ENCODE measurements around the gene SAPCD2. TPM values are rescaled to one million over a fixed set of nuclear protein-coding genes. Genes with fewer than 3 reads are reported as not detected.

The SAPCD2 gene
- total RNA-seq, 1 experiment from 2014 or later, result 18.4 TPM

DNA sequence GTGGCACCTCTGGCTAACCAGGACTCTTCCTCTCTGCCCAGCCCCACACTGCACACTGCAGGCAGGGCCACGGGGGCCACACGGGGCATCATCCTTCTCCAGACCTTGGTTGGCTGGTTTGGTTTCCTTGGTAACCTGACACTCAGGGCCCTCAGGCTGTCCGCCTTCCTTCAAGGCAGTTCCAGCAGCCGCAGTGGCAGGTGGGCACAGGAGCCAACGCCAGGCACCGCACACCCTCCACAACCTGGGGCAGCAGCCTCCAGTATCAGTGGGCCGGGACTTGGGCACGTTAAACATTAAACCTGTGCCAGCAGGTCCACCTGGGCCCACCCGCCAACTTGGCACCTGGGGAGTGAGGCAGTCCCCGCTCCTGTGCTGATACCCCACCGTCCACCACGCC lies 26.3 kb downstream of the SAPCD2 start:
- BruUV-seq (replicated peaks), result TSS peak; percentile 90
- Histone ChIP-seq H3K4me3 (ENCODE audit: low read depth in 2 of 2, low read length in 2 of 2) (no peak overlapping the region; a peak in 1 of 4 replicates), H3K4me1 (ENCODE audit: control insufficient read depth, insufficient read depth, low read length) (peaks cover 10% of the 10 kb centered on the region; the same call in 1 of the 2 replicates), H3K27me3 (ENCODE audit: control insufficient read depth, insufficient read depth, low read length) (no peaks in the 10 kb centered on the region), H3K36me3 (ENCODE audit: control insufficient read depth, insufficient read depth, low read length) (no peaks in the 10 kb centered on the region), H3K27ac (ENCODE audit: low read length) (no peak overlapping the region), H3K9me3 (ENCODE audit: control insufficient read depth, insufficient read depth, low read depth, low read length) (no peaks in the 10 kb centered on the region)
- in situ Hi-C loops (cut with HindIII; ENCODE audit: low pct_unique_long_range_greater_than_20kb, low sequenced_read_pairs) (no loop called here), intact Hi-C loops (cut with micrococcal nuclease; ENCODE audit: unreplicated experiment) (no loop called here)
- no peak for DNase-seq (ENCODE audit: low read depth, low spot score)
- POLR2A ChIA-PET, result no interaction called here
- CTCF ChIA-PET, result no interaction called here
- no peak for ATAC-seq
- TF ChIP-seq POLR2AphosphoS5 (IDR thresholded peaks at IDR 0.05; ENCODE audit: low read depth, low read length) (no peak), TCF7L2 (IDR thresholded peaks at IDR 0.05; ENCODE audit: low read depth, low read length) (no peak), SIN3A (IDR thresholded peaks at IDR 0.05; ENCODE audit: borderline replicate concordance, insufficient read depth, low read depth, low read length) (no peak)
- TF ChIP-seq, protein P1, sequence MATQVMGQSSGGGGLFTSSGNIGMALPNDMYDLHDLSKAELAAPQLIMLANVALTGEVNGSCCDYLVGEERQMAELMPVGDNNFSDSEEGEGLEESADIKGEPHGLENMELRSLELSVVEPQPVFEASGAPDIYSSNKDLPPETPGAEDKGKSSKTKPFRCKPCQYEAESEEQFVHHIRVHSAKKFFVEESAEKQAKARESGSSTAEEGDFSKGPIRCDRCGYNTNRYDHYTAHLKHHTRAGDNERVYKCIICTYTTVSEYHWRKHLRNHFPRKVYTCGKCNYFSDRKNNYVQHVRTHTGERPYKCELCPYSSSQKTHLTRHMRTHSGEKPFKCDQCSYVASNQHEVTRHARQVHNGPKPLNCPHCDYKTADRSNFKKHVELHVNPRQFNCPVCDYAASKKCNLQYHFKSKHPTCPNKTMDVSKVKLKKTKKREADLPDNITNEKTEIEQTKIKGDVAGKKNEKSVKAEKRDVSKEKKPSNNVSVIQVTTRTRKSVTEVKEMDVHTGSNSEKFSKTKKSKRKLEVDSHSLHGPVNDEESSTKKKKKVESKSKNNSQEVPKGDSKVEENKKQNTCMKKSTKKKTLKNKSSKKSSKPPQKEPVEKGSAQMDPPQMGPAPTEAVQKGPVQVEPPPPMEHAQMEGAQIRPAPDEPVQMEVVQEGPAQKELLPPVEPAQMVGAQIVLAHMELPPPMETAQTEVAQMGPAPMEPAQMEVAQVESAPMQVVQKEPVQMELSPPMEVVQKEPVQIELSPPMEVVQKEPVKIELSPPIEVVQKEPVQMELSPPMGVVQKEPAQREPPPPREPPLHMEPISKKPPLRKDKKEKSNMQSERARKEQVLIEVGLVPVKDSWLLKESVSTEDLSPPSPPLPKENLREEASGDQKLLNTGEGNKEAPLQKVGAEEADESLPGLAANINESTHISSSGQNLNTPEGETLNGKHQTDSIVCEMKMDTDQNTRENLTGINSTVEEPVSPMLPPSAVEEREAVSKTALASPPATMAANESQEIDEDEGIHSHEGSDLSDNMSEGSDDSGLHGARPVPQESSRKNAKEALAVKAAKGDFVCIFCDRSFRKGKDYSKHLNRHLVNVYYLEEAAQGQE (IDR thresholded peaks at IDR 0.05; ENCODE audit: insufficient read depth in 1 of 2, low read depth in 2 of 2, low read length in 1 of 2), result no peak
- TF ChIP-seq, protein P2, sequence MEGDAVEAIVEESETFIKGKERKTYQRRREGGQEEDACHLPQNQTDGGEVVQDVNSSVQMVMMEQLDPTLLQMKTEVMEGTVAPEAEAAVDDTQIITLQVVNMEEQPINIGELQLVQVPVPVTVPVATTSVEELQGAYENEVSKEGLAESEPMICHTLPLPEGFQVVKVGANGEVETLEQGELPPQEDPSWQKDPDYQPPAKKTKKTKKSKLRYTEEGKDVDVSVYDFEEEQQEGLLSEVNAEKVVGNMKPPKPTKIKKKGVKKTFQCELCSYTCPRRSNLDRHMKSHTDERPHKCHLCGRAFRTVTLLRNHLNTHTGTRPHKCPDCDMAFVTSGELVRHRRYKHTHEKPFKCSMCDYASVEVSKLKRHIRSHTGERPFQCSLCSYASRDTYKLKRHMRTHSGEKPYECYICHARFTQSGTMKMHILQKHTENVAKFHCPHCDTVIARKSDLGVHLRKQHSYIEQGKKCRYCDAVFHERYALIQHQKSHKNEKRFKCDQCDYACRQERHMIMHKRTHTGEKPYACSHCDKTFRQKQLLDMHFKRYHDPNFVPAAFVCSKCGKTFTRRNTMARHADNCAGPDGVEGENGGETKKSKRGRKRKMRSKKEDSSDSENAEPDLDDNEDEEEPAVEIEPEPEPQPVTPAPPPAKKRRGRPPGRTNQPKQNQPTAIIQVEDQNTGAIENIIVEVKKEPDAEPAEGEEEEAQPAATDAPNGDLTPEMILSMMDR (IDR thresholded peaks at IDR 0.05), result no peak

DNA sequence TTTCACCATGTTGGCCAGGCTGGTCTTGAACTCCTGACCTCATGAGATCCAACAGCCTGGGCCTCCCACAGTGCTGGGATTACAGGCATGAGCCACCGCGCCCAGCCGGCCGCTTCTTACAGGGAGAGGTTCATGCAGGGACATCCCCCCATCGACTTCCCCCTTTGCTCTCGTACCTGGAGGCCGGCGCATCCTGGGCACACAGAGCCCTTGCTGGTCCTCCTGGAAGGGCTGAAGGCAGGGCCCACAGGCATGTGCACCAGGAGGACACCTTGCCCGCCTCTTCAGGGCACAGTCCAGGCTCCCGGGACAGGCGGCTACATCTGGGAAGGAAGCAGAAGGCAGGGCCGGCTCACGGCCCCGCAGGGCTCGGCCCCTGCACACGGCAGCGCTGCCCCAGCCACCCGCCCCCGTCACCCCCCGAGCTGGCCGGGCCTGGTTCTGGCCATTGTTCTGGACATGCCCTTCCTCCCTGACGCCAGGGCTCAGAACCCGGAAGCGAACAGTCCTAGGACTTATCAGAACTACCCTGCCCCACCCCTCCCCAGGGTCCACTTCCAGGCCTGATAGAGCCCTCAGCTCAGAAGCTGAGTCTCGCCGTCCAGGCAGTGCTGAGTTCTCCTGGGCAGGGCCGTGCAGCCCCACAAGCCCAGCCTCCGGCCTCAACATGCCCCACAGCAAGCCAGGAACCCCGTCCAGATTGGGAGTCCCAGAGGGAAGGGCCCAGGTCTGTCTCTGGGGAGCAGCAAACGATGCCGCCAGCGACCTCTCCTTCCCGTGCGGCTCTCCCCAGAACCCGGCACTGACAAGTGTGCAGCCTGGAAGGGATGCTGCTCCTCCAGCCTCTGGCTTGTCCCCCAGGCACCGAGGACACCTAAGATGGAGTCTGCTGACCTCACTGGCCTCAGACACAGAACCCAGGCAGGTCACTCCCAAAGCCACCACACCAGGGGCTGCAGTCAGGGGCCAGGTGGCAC lies 27.3 kb downstream of the SAPCD2 start:
- Histone ChIP-seq H3K27ac (ENCODE audit: low read length) (no peak overlapping the region), H3K27me3 (ENCODE audit: control insufficient read depth, insufficient read depth, low read length) (no peaks in the 10 kb centered on the region), H3K4me1 (ENCODE audit: control insufficient read depth, insufficient read depth, low read length) (peaks cover 10% of the 10 kb centered on the region; the same call in 1 of the 2 replicates), H3K36me3 (ENCODE audit: control insufficient read depth, insufficient read depth, low read length) (no peaks in the 10 kb centered on the region), H3K4me3 (ENCODE audit: low read depth in 2 of 2, low read length in 2 of 2) (no peak overlapping the region), H3K9me3 (ENCODE audit: control insufficient read depth, insufficient read depth, low read depth, low read length) (no peaks in the 10 kb centered on the region)
- DNase-seq (ENCODE audit: low read depth, low spot score) (no peak), ATAC-seq (no peak)
- no TSS peak for BruUV-seq (replicated peaks)
- ChIA-PET POLR2A (no interaction called here), CTCF (no interaction called here)
- no peak for TF ChIP-seq POLR2AphosphoS5 (IDR thresholded peaks at IDR 0.05; ENCODE audit: low read depth, low read length)
- TF ChIP-seq, protein P2 (IDR thresholded peaks at IDR 0.05), result no peak
- TF ChIP-seq, protein P1 (IDR thresholded peaks at IDR 0.05; ENCODE audit: insufficient read depth in 1 of 2, low read depth in 2 of 2, low read length in 1 of 2), result no peak
- intact Hi-C loops (cut with micrococcal nuclease; ENCODE audit: unreplicated experiment) (no loop called here), in situ Hi-C loops (cut with HindIII; ENCODE audit: low pct_unique_long_range_greater_than_20kb, low sequenced_read_pairs) (no loop called here)
